Loucy (cell line): ENCODE measurements around the gene REEP1.

Experiments
- H2AFZ ChIP-seq: fragments of 200-600 bp; sonication (generic); 2 replicates; pipeline ENCODE4 v1.6.0; 2016; ENCODE audit warnings: antibody characterized with exemption, mild to moderate bottlenecking, low read length, moderate library complexity
- H3F3A ChIP-seq: fragments of 200-600 bp; 2 replicates; pipeline ENCODE4 v1.6.0; 2016; ENCODE audit warnings: antibody characterized with exemption, low read depth, mild to moderate bottlenecking
- H3K27me3 ChIP-seq: fragments of 200-600 bp; sonication (generic); 2 replicates; pipeline ENCODE4 v1.6.1; 2014; ENCODE audit warnings: low read length, mild to moderate bottlenecking; ENCODE audit not compliant: insufficient read depth, poor library complexity, severe bottlenecking
- H3K36me3 ChIP-seq: fragments of 200-600 bp; sonication (generic); 2 replicates; pipeline ENCODE4 v1.6.1; 2016; ENCODE audit warnings: low read length; ENCODE audit not compliant: insufficient read depth
- H3K4me1 ChIP-seq: fragments of 200-600 bp; sonication (generic); 2 replicates; pipeline ENCODE4 v1.5.1; 2014; ENCODE audit warnings: low read length, mild to moderate bottlenecking; ENCODE audit not compliant: insufficient read depth, poor library complexity, severe bottlenecking
- H3K4me2 ChIP-seq: fragments of 200-600 bp; sonication (generic); 2 replicates; pipeline ENCODE4 v1.6.0; 2014; ENCODE audit warnings: antibody characterized with exemption, low read length, low read depth, mild to moderate bottlenecking; ENCODE audit not compliant: poor library complexity, severe bottlenecking
- H3K4me3 ChIP-seq: fragments of 200-600 bp; sonication (generic); 2 replicates; pipeline ENCODE4 v1.5.1; 2014; ENCODE audit warnings: low read length, mild to moderate bottlenecking, mixed read lengths; ENCODE audit not compliant: poor library complexity, severe bottlenecking
- H3K79me2 ChIP-seq: fragments of 200-600 bp; sonication (generic); 2 replicates; pipeline ENCODE4 v1.6.1; 2014; ENCODE audit warnings: low read length; ENCODE audit not compliant: insufficient read depth
- H3K9ac ChIP-seq: fragments of 200-600 bp; sonication (generic); 2 replicates; pipeline ENCODE4 v1.6.0; 2014; ENCODE audit warnings: mild to moderate bottlenecking, low read depth, low read length, moderate library complexity; ENCODE audit not compliant: poor library complexity, severe bottlenecking
- H3K9me2 ChIP-seq: fragments of 200-600 bp; sonication (generic); replicated peaks from 2 replicates; pipeline ENCODE4 v1.6.1; 2016; ENCODE audit warnings: low read depth, low read length, mixed read lengths
- H3K9me3 ChIP-seq: fragments of 200-600 bp; sonication (generic); 2 replicates; pipeline ENCODE4 v1.6.1; 2014; ENCODE audit warnings: mild to moderate bottlenecking, antibody characterized with exemption, low read length, low read depth; ENCODE audit not compliant: insufficient read depth
- H4K20me1 ChIP-seq: fragments of 200-600 bp; sonication (generic); 2 replicates; pipeline ENCODE4 v1.6.0; 2014; ENCODE audit warnings: antibody characterized with exemption, low read length, mild to moderate bottlenecking; ENCODE audit not compliant: insufficient read depth, poor library complexity, severe bottlenecking
- EZH2phosphoT487 ChIP-seq: fragments of 200-600 bp; IDR thresholded peaks from 2 replicates; pipeline ENCODE4 v1.6.1; 2018; ENCODE audit warnings: antibody characterized with exemption, mild to moderate bottlenecking, moderate library complexity, borderline replicate concordance
- TF ChIP-seq, protein P1 (sequence below): fragments of 200-600 bp; sonication (generic); conservative IDR thresholded peaks from 2 replicates; pipeline ENCODE4 v1.5.1; 2014; ENCODE audit warnings: mild to moderate bottlenecking, antibody characterized with exemption, low read length

Gene REEP1

DNA sequence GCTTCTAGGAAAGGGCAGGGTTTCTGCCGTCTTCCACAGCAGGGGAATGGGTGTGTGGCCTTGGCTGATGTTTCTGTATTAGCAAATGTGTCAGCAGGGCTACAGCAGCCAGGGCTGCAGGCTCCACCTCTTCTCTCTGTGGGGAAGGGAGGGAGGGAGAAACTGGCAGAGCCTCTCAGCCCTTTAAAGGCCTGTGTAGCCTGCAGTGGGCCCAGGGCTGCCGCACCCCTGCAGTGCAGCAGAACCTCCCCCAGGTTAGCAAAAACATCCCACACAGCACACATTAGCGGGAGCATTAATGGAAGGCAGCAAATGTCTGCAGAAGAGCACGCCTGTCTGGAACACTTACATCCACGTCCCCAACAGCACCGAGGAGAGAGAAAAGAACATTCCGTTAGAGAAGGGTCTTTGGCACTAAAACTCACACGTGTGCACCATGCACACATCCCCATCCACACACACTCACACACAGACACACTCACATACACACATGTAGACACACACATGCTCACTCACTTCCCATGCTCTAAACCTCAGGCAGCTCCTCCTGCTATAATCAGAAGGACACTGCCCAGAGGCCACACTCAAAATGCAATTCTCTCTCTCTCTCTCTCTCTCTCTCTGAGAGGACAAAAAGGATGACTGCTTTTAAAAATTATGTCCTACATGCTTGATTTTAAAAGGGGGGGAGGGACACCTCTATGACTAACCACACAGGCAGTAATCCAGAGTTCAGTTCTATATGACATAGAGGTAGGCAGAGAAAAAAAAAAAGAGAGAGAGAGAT is 114.1 kb downstream of the REEP1 start:
- Histone ChIP-seq H3F3A (no peaks in the 10 kb centered on the region), H2AFZ (no peak overlapping the region), H4K20me1 (no peaks in the 10 kb centered on the region), H3K4me2 (no peak overlapping the region), H3K4me3 (no peak overlapping the region), H3K9ac (no peak overlapping the region), H3K79me2 (no peaks in the 10 kb centered on the region), H3K4me1 (no peaks in the 10 kb centered on the region), H3K9me2 (no peaks in the 10 kb centered on the region), H3K36me3 (no peaks in the 10 kb centered on the region), H3K9me3 (no peaks in the 10 kb centered on the region), H3K27me3 (no peaks in the 10 kb centered on the region)
- TF ChIP-seq EZH2phosphoT487: no peak
- TF ChIP-seq, protein P1, sequence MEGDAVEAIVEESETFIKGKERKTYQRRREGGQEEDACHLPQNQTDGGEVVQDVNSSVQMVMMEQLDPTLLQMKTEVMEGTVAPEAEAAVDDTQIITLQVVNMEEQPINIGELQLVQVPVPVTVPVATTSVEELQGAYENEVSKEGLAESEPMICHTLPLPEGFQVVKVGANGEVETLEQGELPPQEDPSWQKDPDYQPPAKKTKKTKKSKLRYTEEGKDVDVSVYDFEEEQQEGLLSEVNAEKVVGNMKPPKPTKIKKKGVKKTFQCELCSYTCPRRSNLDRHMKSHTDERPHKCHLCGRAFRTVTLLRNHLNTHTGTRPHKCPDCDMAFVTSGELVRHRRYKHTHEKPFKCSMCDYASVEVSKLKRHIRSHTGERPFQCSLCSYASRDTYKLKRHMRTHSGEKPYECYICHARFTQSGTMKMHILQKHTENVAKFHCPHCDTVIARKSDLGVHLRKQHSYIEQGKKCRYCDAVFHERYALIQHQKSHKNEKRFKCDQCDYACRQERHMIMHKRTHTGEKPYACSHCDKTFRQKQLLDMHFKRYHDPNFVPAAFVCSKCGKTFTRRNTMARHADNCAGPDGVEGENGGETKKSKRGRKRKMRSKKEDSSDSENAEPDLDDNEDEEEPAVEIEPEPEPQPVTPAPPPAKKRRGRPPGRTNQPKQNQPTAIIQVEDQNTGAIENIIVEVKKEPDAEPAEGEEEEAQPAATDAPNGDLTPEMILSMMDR: no peak

DNA sequence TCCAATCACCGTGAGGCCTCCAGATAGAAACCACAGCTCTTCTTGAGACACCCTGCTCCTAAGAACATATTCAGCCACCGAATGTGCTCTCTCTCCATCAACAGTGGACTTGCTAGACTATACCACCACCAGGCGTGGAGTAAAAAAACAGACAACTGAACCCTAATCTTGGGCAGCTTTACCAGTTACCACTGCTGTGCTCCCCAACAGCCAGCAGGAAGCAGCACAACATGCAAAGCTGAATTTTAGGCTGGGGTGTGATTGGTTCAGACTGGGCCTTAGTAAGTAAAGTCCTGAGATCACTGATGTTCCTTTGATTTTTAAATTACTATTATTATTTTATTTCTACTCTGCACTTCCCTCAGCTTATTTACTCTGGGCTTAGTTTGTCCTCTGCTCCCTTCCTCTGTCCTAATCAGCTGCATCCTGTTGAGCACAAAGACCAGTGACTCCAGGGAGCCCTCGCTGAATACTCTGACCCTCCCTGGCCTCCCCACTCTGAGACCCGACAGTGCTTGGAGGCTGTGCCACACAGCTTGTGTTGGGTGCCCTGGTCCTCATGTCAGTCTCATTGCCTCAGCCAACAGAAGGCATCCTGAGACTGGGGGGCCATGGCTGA is 116.3 kb downstream of the REEP1 start:
- Histone ChIP-seq H3K9me3 (no peaks in the 10 kb centered on the region), H3K9me2 (no peaks in the 10 kb centered on the region), H3K4me1 (no peaks in the 10 kb centered on the region), H2AFZ (no peak overlapping the region), H3K27me3 (no peaks in the 10 kb centered on the region), H3K36me3 (no peaks in the 10 kb centered on the region), H3K79me2 (no peaks in the 10 kb centered on the region), H3F3A (no peaks in the 10 kb centered on the region), H3K4me3 (no peak overlapping the region), H4K20me1 (no peaks in the 10 kb centered on the region), H3K4me2 (no peak overlapping the region), H3K9ac (no peak overlapping the region)
- no peak for TF ChIP-seq EZH2phosphoT487
- TF ChIP-seq, protein P1: peak; percentile 97

DNA sequence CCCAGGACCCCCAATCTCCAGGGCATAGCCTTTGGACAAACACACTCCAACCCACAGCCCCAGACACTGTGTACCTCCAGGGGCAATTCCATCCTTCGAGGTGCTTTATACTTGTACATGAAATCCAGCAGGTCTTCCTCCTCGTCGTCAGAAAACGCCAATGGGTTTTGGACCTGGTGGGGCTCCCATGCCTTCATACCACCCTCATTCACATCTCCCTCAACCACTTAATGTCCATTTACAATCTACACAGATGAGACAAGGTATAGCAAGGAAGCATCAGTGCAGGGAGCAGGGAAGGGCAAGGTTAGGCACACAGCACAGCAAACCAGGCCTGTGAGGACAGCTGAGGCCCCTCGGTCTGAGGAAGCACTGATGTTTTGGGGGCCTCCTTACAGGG is 117.5 kb downstream of the REEP1 start:
- no peaks in the 10 kb centered on the region for H3K4me1 ChIP-seq
- no peaks in the 10 kb centered on the region for H4K20me1 ChIP-seq
- no peaks in the 10 kb centered on the region for H3F3A ChIP-seq
- no peaks in the 10 kb centered on the region for H3K9me2 ChIP-seq
- H3K9ac ChIP-seq: no peak overlapping the region
- no peak overlapping the region for H3K4me3 ChIP-seq
- no peaks in the 10 kb centered on the region for H3K36me3 ChIP-seq
- H3K4me2 ChIP-seq: no peak overlapping the region
- no peaks in the 10 kb centered on the region for H3K79me2 ChIP-seq
- H3K27me3 ChIP-seq: no peaks in the 10 kb centered on the region
- no peak overlapping the region for H2AFZ ChIP-seq
- TF ChIP-seq, protein P1: no peak
- no peak for TF ChIP-seq EZH2phosphoT487
- H3K9me3 ChIP-seq: no peaks in the 10 kb centered on the region
